Measurements from ENCODE around the gene OSBP. TPM values are rescaled to one million over a fixed set of nuclear protein-coding genes. Genes with fewer than 3 reads are reported as not detected.

Gene OSBP
- total RNA-seq, 6 donors from 2014 or later, result 24.4 to 52.6 (median 35.0) TPM

DNA sequence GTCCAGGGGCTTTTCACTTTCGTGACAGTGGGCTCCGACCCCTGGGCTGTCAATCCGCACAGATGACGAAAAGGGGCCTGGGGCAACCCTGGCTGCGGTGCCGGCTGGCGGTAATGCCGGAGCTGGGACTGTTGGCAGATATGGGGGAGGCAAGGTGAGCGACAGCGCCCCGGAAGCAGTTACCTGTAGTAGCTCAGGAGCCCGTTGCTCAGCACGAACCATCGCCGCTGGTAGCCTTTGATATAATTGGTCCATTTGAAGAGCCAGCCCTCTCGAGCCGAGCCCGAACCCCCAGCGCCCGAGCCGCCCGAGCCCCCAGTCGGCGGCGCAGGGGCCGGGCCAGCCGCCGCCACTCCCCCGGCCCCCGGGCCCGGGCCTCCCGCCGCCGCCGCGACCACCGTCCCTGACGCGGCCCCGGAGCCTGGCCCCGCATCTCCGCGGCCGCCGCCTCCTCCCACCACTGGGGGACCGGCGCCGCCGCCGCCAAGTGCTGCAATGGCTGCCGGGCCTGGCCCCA is 396 bp downstream of the OSBP start:
- peaks cover 30 to 45% (median 41%) of the 10 kb centered on the region in 4 donors for H3K4me1 ChIP-seq
- no peaks in the 10 kb centered on the region for H3K9me3 ChIP-seq
- H3K4me3 ChIP-seq, result peak overlapping the region; percentile 81 to 91 (median 86)
- DNase-seq (peak in 1 of 2 donors; percentile 84), ATAC-seq (ENCODE audit: low FRiP score in 2 of 2) (no peak)
- WGBS, 2 donors, result 0% methylated on average over 1 to 15 of the region's 51 CpGs
- H3K27me3 ChIP-seq, result no peaks in the 10 kb centered on the region
- H3K27ac ChIP-seq, result peak overlapping the region; percentile 91 to 97 (median 92)
- peaks cover 1 to 5% (median 3%) of the 10 kb centered on the region in 4 donors for H3K36me3 ChIP-seq
- TF ChIP-seq, protein P1, sequence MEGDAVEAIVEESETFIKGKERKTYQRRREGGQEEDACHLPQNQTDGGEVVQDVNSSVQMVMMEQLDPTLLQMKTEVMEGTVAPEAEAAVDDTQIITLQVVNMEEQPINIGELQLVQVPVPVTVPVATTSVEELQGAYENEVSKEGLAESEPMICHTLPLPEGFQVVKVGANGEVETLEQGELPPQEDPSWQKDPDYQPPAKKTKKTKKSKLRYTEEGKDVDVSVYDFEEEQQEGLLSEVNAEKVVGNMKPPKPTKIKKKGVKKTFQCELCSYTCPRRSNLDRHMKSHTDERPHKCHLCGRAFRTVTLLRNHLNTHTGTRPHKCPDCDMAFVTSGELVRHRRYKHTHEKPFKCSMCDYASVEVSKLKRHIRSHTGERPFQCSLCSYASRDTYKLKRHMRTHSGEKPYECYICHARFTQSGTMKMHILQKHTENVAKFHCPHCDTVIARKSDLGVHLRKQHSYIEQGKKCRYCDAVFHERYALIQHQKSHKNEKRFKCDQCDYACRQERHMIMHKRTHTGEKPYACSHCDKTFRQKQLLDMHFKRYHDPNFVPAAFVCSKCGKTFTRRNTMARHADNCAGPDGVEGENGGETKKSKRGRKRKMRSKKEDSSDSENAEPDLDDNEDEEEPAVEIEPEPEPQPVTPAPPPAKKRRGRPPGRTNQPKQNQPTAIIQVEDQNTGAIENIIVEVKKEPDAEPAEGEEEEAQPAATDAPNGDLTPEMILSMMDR (IDR thresholded peaks at IDR 0.05), result peak in 4 of 6 experiments; percentile 18 to 73 (median 58)
- no peak for TF ChIP-seq POLR2AphosphoS5 (IDR thresholded peaks at IDR 0.05)

GRCh38 chr11:59614277-59615119 is 1.1 kb downstream of the OSBP start:
- Histone ChIP-seq H3K27me3 (no peaks in the 10 kb centered on the region), H3K9me3 (no peaks in the 10 kb centered on the region), H3K36me3 (peaks cover 8 to 12% (median 9%) of the 10 kb centered on the region in 4 donors), H3K27ac (peak overlapping the region; percentile 91 to 97 (median 92)), H3K4me1 (peaks cover 30 to 45% (median 41%) of the 10 kb centered on the region in 4 donors), H3K4me3 (peak overlapping the region; percentile 81 to 91 (median 86))
- no peak for DNase-seq
- TF ChIP-seq POLR2AphosphoS5 (IDR thresholded peaks at IDR 0.05) (no peak), POLR2A (IDR thresholded peaks at IDR 0.05) (no peak), EP300 (IDR thresholded peaks at IDR 0.05) (no peak)
- TF ChIP-seq, protein P1 (IDR thresholded peaks at IDR 0.05), result no peak
- no peak for ATAC-seq (ENCODE audit: low FRiP score in 2 of 2)
- WGBS, 2 donors, result 16% methylated on average over 13 of the region's 13 CpGs

DNA sequence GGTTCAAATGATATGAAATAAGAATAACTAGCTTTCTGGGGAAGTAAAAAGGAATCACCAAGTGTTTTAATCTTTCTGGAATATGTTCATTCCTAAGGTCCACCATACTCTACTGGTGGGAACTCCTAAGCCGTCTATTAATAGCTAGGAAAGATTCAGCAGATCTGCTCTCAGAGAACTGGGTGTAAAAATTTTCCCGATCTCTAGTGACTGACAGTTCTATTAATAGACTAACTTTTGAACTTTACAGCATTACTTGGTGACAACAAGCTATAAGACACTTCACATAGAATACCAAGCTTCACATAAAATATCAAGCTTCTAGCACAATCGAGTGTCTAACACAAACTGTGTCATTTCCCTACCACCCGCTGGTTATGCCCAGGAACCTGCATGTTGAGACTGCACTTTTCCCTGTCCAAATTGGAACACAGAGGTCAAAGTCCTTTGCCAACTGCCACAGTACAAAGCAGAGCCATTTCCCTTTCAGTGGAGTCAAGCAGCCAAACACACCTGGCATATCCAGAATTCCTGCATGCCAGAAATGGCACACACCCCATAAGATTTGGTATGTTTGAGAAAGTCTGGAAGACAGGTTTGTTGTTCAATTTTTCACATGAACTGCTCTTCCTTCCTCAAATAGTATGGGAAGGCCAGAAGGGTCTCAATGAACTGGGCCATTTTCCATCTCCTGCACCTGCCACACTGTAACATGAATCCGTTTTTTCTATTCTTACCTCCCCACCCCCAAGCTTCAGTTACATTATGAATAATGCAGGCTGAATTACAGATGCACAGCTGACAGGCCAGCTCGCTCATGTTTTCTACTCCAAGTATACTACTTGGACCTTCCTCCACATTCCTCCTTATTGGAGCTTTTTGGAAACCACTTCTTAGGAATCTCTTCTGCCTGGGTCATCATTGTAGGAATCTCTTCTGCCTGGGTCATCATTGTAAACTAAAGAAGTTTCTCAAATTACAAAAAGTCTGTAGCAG is 3.7 kb downstream of the OSBP start:
- Histone ChIP-seq H3K4me1 (peaks cover 30 to 43% (median 40%) of the 10 kb centered on the region in 4 donors), H3K36me3 (peaks cover 25 to 38% (median 33%) of the 10 kb centered on the region in 4 donors), H3K27me3 (no peaks in the 10 kb centered on the region), H3K9me3 (no peaks in the 10 kb centered on the region), H3K27ac (peak overlapping the region in 1 of 4 donors; percentile 13), H3K4me3 (no peak overlapping the region)
- 62 to 72% methylated on average over 6 of the region's 6 CpGs for WGBS, 2 donors
- no peak for DNase-seq
- no peak for TF ChIP-seq POLR2AphosphoS5 (IDR thresholded peaks at IDR 0.05)
- no peak for TF ChIP-seq POLR2A (IDR thresholded peaks at IDR 0.05)
- no peak for TF ChIP-seq EP300 (IDR thresholded peaks at IDR 0.05)
- TF ChIP-seq, protein P1 (IDR thresholded peaks at IDR 0.05), result no peak
- ATAC-seq (ENCODE audit: low FRiP score in 2 of 2), result no peak

DNA sequence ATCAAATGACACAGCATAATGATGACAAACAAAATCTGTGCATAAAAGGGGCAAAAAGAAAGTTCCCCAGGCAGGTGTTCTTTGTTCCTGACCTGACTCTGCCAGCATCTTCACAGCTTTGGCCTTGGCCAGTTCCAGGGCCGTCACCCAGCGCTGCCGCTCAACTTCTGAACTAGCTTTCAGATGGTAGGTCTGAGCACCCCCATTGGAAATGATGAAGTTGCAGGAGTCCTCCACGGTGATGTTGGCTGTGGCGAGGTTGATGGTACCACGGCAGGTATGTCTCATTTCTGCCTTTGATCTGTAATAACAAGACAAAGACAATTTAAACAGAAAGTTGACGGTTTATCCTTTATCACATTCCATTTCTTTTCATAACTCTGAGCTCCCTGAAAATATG is 5.3 kb downstream of the OSBP start:
- Histone ChIP-seq H3K27ac (no peak overlapping the region), H3K36me3 (peaks cover 29 to 54% (median 45%) of the 10 kb centered on the region in 4 donors), H3K4me3 (no peak overlapping the region), H3K9me3 (no peaks in the 10 kb centered on the region), H3K27me3 (no peaks in the 10 kb centered on the region), H3K4me1 (peaks cover 30 to 40% (median 37%) of the 10 kb centered on the region in 4 donors)
- 95 to 96% methylated on average over 7 of the region's 7 CpGs for WGBS, 2 donors
- no peak for DNase-seq
- TF ChIP-seq POLR2AphosphoS5 (IDR thresholded peaks at IDR 0.05) (no peak), POLR2A (IDR thresholded peaks at IDR 0.05) (no peak), EP300 (IDR thresholded peaks at IDR 0.05) (no peak)
- TF ChIP-seq, protein P1 (IDR thresholded peaks at IDR 0.05), result no peak
- ATAC-seq (ENCODE audit: low FRiP score in 2 of 2), result no peak

Data from upper lobe of left lung (tissue), 6 donors.